ENCODE results near the gene VGLL4.

GRCh38 chr3:11602886-11603527 is 40.7 kb downstream of the VGLL4 start:
- no peak for TF ChIP-seq PATZ1 (CRISPR knock-in tag; IDR thresholded peaks at IDR 0.05; ENCODE audit: borderline replicate concordance)
- no peak for TF ChIP-seq ISL1 (CRISPR knock-in tag; IDR thresholded peaks at IDR 0.05)
- TF ChIP-seq ESRRG (CRISPR knock-in tag; IDR thresholded peaks at IDR 0.05) = no peak

All from SK-N-SH treated with all-trans-retinoic acid at 6 μM for 48 hours (cell line).